Brain microvascular endothelial cell (primary cell): ENCODE measurements around the gene MECR.

Experiments used
- DNase-seq: peaks from one replicate; pipeline ENCODE4 v3.0.0-alpha.2; 2020
- H3K27ac ChIP-seq: fragments of 250-450 bp; sonication (Bioruptor Pico); 2 replicates; pipeline ENCODE4 v1.5.1; 2020; ENCODE audit warnings: mild to moderate bottlenecking, moderate library complexity
- H3K27me3 ChIP-seq: fragments of 250-450 bp; sonication (Bioruptor Pico); replicated peaks from 2 replicates; pipeline ENCODE4 v1.5.1; 2020; ENCODE audit warnings: mild to moderate bottlenecking
- H3K36me3 ChIP-seq: fragments of 250-450 bp; sonication (Bioruptor Pico); replicated peaks from 2 replicates; pipeline ENCODE4 v1.5.1; 2020; ENCODE audit warnings: mild to moderate bottlenecking
- H3K4me3 ChIP-seq: 2 replicates; pipeline ENCODE4 v1.5.1; 2011; ENCODE audit warnings: low read depth, mild to moderate bottlenecking, control low read depth, low read length, moderate library complexity
- CTCF ChIP-seq: IDR thresholded peaks from 2 replicates; pipeline ENCODE4 v1.5.1; 2011; ENCODE audit warnings: low read depth, mild to moderate bottlenecking, moderate library complexity, low read length, control low read depth, inconsistent platforms; ENCODE audit errors: missing control alignments
- in situ Hi-C: cut with HindIII; loops from 2 replicates; pipeline ENCODE4 v1.10.0; 2017; ENCODE audit warnings: low sequenced_read_pairs, low pct_ligation_motif_present

Gene MECR

GRCh38 chr1:29145739-29146437 lies 84.8 kb downstream of the MECR start:
- Histone ChIP-seq H3K4me3 (no peak overlapping the region), H3K27ac (peak overlapping the region; percentile 75), H3K27me3 (no peaks in the 10 kb centered on the region), H3K36me3 (peaks cover 44% of the 10 kb centered on the region)
- no peak for TF ChIP-seq CTCF
- peak; percentile 73 for DNase-seq
- in situ Hi-C loops = no loop called here

- Histone ChIP-seq H3K36me3 (peaks cover 31% of the 10 kb centered on the region), H3K4me3 (no peak overlapping the region), H3K27ac (no peak overlapping the region), H3K27me3 (no peaks in the 10 kb centered on the region)
- in situ Hi-C loops = no loop called here
- no peak for TF ChIP-seq CTCF
- no peak for DNase-seq
These were observed 86.6 kb downstream of the MECR start for GRCh38 chr1:29144178-29144577.

GRCh38 chr1:29142714-29143113 lies 88.0 kb downstream of the MECR start:
- DNase-seq = no peak
- no peak for TF ChIP-seq CTCF
- no peaks in the 10 kb centered on the region for H3K27me3 ChIP-seq
- no peak overlapping the region for H3K4me3 ChIP-seq
- peaks cover 16% of the 10 kb centered on the region for H3K36me3 ChIP-seq
- H3K27ac ChIP-seq = no peak overlapping the region
- in situ Hi-C loops = no loop called here
